Activated T-cell treated with anti-CD3 and anti-CD28 coated beads for 4 hours (primary cell): Measurements from ENCODE around the gene RNF214.
"Not testable (repeated sequence)": the region's sequence is repeated elsewhere in the genome, so short reads cannot be mapped to it uniquely, and the experiment has no call there.

Experiments
- DNase-seq: peaks from one replicate; pipeline ENCODE4 v3.0.0-alpha.2; 2020

Gene RNF214

GRCh38 chr11:117319214-117319840 is 86.9 kb downstream of the RNF214 start:
- no peak for DNase-seq

GRCh38 chr11:117327255-117327566 is 94.7 kb downstream of the RNF214 start:
- not testable (repeated sequence) for DNase-seq

GRCh38 chr11:117327567-117328374 is 95.3 kb downstream of the RNF214 start, which contains the start of gene CEP164:
Gene CEP164 (plus strand): TSS chr11:117327854. CDS start chr11:117338587, 10,733 bp downstream.
- DNase-seq = peak; percentile 91

- DNase-seq = no peak
Observed at GRCh38 chr11:117328375-117329010, 96.0 kb downstream of the RNF214 start.

GRCh38 chr11:117332843-117333242 is 100.4 kb downstream of the RNF214 start:
- DNase-seq = no peak

GRCh38 chr11:117333917-117334316 is 101.4 kb downstream of the RNF214 start:
- no peak for DNase-seq

- no peak for DNase-seq
Observed at GRCh38 chr11:117334896-117335295, 102.4 kb downstream of the RNF214 start.

- no peak for DNase-seq
Observed at GRCh38 chr11:117335399-117335798, 102.9 kb downstream of the RNF214 start.
